Stimulated activated CD4-positive, alpha-beta T cell treated with anti-CD3 and anti-CD28 coated beads, Interleukin-2, amount 100 ng/mL, for 4 hours (primary cell): ENCODE measurements around the gene ETS2.

Experiments
- DNase-seq: peaks from one replicate; pipeline ENCODE4 v3.0.0-alpha.2; 2020; ENCODE audit warnings: low read depth

The ETS2 gene

DNA sequence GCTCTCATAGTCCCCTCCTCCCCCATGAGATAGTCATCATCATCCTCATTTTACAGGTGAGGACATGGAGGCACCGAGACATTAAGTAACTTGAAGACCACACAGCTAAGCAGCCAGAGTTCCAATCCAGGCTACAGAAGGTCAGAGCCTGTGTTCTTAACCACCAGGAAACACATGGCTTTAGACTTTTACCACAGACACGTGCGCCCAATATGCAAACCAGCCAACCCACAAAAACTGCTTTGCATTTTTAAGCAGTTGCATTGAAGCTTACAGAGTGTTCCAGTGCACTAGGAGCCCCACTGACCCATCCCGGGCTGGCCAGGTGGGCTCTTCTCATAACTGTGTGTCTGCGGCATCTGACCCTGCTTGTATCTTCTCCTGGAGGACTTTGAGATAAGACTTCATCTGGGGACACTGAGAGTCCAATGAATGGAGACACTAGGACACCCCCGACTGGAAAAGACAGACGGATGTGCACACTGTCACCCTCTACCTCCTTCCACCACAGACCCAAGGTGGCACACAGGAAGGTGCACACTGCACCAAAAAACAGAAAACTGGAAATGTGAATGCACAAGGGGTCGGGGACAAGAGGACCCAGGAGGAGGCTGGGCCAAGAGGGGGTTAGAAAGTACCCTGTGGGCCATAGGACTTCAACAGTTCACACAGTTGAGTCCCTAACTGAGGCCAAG lies 56.4 kb downstream of the ETS2 start:
- no peak for DNase-seq

DNA sequence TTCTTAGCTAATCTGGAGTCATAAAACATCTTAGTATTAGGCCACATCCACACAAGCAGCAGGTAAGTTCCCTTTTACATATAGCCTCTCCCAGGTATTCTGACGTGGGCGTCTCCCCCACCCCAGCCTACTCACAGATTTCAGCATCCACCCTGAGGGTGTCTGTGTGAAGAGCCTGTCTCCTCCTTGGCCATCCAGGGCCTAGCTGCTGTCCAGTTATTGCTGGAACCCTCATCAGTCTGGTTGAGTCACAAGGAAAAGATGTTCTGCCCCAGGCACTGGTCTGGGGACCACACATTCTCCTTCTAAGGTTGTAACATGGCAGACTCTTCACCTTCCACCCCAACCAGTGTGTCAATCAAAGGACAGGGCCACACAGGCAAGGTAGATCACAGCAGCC lies 57.6 kb downstream of the ETS2 start:
- DNase-seq: no peak

DNA sequence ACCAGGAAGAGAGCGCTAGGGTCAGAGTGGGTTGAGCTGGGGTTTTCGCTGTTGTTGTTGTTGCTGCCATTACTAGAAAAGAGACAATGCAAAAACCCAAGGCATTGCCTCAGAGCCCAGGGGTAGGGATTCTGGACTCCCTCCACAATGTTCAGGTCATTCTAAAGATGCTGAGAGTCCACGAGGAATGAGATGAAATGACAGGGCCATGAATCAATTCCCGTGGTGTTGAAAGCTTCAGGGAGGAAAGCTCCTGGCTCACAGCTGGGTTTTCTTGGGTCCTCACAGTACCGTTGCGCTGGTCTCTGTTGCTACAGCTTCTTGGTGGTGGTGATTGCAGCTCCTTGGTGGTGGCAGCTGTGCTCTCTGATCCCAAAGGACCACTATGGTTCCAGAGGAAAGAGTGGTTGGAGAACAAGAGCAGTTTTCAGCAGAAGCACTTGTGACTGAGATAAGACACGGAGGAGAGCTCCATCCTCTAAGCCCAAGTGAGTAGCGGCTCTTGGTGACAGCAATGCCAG lies 58.2 kb downstream of the ETS2 start:
- no peak for DNase-seq

DNA sequence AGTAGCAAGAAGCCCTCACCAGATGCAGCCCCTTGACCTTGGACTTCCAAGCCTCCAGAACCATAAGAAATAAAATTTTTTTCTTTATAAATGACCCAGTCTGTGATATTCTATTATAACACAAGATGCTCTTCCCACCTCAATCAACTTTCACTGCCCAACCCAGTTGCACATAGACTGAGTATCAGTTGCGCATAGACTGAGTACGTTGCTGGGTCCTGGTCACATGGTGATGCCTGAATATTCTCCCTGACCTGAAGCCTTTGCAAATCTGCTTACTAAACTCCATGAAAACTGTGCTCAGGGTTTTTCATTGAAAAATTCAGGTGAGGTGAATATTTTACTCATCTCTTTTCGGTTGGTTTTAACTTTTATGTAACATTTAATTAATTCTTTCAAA lies 59.2 kb downstream of the ETS2 start:
- no peak for DNase-seq

DNA sequence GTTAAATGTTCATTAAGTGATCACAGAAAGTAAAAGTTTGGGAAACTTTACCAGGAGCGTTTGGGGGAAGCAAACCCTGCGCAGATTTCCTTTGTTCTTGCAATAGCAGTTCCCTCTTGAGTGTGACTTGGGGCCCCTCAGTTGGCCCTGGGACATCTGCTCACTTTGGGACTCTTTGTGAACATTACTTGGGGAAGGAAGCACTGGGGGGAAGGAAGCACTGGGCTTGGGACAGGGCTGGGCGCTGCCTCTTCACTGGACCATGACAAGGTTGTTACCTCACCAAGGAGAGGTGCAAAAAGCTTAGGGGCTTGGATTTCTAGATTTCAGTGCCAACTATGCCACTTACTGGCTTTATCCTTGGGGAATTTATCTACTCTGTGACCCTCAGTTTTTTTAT lies 63.5 kb downstream of the ETS2 start:
- no peak for DNase-seq

DNA sequence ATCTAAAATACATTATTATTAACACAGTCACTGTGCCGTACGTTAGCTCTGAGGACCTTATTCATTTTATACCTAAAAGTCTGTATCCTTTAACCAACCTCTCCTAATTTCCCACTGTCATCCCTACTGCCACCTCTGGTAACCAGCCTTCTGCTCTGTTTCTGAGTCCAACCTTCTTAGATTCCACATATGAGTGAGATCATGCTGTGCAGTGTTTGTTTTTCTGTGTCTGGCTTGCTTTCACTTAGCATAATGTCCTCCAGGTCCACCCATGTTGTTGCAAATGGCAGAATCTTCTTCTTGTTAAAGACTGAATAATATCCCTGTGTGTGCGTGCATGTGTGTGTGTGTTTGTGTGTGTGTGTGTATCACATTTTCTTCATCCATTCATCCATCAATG lies 64.2 kb downstream of the ETS2 start:
- no peak for DNase-seq
